ENCODE data around the gene SMIM12. TPM values are rescaled to one million over a fixed set of nuclear protein-coding genes. Genes with fewer than 3 reads are reported as not detected.

The SMIM12 gene
- total RNA-seq, 2 donors from 2014 or later, result 26.6 to 34.0 TPM

DNA sequence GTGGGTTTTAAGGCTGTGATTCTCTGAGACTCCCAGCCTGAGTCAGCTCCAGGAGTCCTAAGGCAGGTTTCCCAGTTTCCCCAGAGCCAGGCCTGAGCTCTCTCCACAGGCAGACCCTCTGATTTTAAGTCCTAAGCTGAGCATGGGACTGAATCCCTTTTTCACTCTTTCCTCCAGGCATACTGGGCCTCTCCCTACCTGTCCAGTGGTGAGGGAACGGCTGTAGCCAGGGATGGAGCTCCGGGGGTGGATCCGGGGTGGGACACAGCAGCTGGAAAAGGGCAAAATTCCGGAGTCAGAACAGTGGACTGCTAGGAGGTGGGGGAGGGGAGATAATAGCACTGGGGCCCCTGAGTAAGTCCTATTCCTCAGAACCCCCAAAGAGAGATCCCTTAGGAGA, 39.9 kb upstream of the SMIM12 start:
- no peak overlapping the region for H3K4me3 ChIP-seq
- H3K27me3 ChIP-seq, result no peaks in the 10 kb centered on the region
- H3K27ac ChIP-seq, result no peak overlapping the region
- TF ChIP-seq, protein P1, sequence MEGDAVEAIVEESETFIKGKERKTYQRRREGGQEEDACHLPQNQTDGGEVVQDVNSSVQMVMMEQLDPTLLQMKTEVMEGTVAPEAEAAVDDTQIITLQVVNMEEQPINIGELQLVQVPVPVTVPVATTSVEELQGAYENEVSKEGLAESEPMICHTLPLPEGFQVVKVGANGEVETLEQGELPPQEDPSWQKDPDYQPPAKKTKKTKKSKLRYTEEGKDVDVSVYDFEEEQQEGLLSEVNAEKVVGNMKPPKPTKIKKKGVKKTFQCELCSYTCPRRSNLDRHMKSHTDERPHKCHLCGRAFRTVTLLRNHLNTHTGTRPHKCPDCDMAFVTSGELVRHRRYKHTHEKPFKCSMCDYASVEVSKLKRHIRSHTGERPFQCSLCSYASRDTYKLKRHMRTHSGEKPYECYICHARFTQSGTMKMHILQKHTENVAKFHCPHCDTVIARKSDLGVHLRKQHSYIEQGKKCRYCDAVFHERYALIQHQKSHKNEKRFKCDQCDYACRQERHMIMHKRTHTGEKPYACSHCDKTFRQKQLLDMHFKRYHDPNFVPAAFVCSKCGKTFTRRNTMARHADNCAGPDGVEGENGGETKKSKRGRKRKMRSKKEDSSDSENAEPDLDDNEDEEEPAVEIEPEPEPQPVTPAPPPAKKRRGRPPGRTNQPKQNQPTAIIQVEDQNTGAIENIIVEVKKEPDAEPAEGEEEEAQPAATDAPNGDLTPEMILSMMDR (IDR thresholded peaks at IDR 0.05), result no peak
- H3K36me3 ChIP-seq, result no peaks in the 10 kb centered on the region
- no peak for DNase-seq (ENCODE audit: low spot score)
- H3K9me3 ChIP-seq, result no peaks in the 10 kb centered on the region
- H3K4me1 ChIP-seq, result no peaks in the 10 kb centered on the region

DNA sequence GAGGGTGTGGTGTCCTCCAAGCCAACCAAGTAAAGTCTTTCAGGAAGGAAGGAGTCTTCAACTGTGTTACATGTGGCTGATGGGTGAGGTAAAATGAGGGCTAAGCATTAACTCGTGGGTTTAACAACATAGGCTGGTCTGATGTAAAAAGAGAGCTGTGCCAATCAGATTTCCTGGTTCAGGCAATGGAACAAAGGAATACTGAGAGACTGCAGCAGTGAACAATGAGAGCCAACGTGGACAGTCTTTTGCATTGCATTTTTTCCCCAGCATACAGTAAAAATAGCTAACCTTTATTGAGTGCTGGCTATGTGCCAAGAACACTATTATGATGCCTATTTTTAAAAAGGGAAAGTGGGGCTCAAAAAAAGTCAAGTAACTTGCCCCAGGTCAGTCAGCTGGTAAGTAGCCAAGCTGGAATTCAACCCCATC, 38.8 kb upstream of the SMIM12 start:
- no peak overlapping the region for H3K27ac ChIP-seq
- no peaks in the 10 kb centered on the region for H3K36me3 ChIP-seq
- no peak for DNase-seq (ENCODE audit: low spot score)
- no peaks in the 10 kb centered on the region for H3K27me3 ChIP-seq
- H3K4me1 ChIP-seq, result no peaks in the 10 kb centered on the region
- H3K4me3 ChIP-seq, result no peak overlapping the region
- TF ChIP-seq, protein P1 (IDR thresholded peaks at IDR 0.05), result no peak
- H3K9me3 ChIP-seq, result peaks cover 0 to 7% of the 10 kb centered on the region in 2 donors

DNA sequence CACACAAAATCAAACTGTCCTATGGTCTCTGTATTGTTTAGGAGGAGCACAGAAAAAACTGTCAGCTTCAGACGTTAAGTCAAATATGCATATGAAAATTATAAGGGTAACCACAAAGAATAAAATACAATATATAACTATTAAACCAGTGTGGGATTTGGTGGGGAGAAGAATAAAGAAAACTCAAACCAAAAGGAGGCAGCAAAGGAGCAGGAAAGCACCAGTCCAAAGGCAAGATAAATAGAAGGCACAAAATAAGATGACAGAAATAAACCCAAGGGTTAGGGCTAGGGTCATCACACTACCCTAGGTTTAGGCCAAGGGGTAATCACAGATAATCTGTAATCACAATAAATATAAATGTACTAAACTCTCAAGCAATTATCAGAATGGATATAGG, 37.1 kb upstream of the SMIM12 start:
- H3K9me3 ChIP-seq, result peaks cover 4 to 19% of the 10 kb centered on the region in 2 donors
- H3K4me1 ChIP-seq, result no peaks in the 10 kb centered on the region
- no peak overlapping the region for H3K4me3 ChIP-seq
- TF ChIP-seq, protein P1 (IDR thresholded peaks at IDR 0.05), result no peak
- no peaks in the 10 kb centered on the region for H3K36me3 ChIP-seq
- no peaks in the 10 kb centered on the region for H3K27me3 ChIP-seq
- no peak overlapping the region for H3K27ac ChIP-seq
- no peak for DNase-seq (ENCODE audit: low spot score)

DNA sequence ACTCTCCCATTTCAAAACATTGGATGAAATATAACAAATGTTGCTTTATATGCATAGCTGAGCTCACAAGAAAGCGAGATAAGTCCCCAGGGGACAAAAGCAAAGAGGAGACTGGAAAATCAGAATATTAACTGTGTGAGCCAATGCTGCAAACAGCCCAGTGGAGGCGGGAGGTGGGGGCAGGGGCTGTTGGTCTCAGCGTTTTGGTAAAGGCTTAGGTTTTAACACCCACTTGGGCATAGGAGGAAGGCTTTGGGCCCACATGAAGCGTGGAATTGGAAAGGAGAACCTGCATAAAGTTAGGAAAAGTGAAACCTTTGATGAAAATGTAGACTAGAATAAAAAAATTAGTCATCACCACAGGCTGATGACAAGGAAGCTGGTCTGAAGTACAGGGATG, 30.2 kb upstream of the SMIM12 start:
- Histone ChIP-seq H3K27me3 (peaks cover 10 to 16% of the 10 kb centered on the region in 2 donors), H3K36me3 (no peaks in the 10 kb centered on the region), H3K4me1 (peaks cover 0 to 14% of the 10 kb centered on the region in 2 donors), H3K27ac (no peak overlapping the region), H3K4me3 (no peak overlapping the region), H3K9me3 (peaks cover 4 to 19% of the 10 kb centered on the region in 2 donors)
- DNase-seq (ENCODE audit: low spot score), result no peak
- TF ChIP-seq, protein P1 (IDR thresholded peaks at IDR 0.05), result no peak

DNA sequence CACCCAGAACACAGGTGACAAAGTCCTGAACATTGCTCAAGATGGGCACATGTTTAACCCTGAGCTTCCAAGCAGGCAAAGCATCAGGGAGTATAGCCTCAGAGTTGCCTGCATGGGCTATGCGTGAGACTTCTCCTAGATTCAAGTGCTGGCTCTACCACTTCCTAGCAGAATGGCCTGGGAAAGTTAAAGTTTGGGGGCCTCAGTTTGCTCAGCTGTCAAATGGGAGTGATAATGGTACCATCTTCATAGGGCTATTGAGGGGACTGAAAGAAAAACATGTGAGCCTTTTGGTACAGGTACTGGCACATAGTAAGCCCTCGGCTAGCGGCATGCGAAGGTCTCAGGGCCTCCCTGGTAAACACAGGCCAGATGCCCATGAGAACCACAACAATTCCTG, 28.0 kb upstream of the SMIM12 start:
- no peak overlapping the region for H3K4me3 ChIP-seq
- TF ChIP-seq, protein P1 (IDR thresholded peaks at IDR 0.05), result no peak
- H3K36me3 ChIP-seq, result no peaks in the 10 kb centered on the region
- H3K27me3 ChIP-seq, result peaks cover 12 to 20% of the 10 kb centered on the region in 2 donors
- H3K27ac ChIP-seq, result no peak overlapping the region
- DNase-seq (ENCODE audit: low spot score), result no peak
- peaks cover 4 to 7% of the 10 kb centered on the region in 2 donors for H3K9me3 ChIP-seq
- peaks cover 0 to 14% of the 10 kb centered on the region in 2 donors for H3K4me1 ChIP-seq

Data from right atrium auricular region (tissue), 2 donors.